Astrocyte (in vitro differentiated cells and primary cell): Measurements from ENCODE around the gene SNX30. TPM values are rescaled to one million over a fixed set of nuclear protein-coding genes. Genes with fewer than 3 reads are reported as not detected.

ENCODE experiments used
- DNase-seq: peaks from one replicate; pipeline ENCODE4 v3.0.0-alpha.2; 2010; ENCODE audit warnings: low read depth
- FAIRE-seq: peaks from 2 replicates; lab custom pipeline; 2011; peaks lifted over from hg19 to GRCh38; lab: Jason Lieb, UNC
- H2AFZ ChIP-seq: 2 replicates; pipeline ENCODE4 v1.6.0; 2012; ENCODE audit warnings: low read depth, low read length, inconsistent platforms
- H3K27ac ChIP-seq: 2 replicates; pipeline ENCODE4 v1.5.1; 2011; ENCODE audit warnings: low read depth, low read length, inconsistent platforms
- H3K27me3 ChIP-seq: 2 replicates; pipeline ENCODE4 v1.6.0; 2011; ENCODE audit warnings: low read length, inconsistent platforms; ENCODE audit not compliant: insufficient read depth
- H3K36me3 ChIP-seq: 2 replicates; pipeline ENCODE4 v1.5.1; 2011; ENCODE audit warnings: low read length, inconsistent platforms; ENCODE audit not compliant: insufficient read depth
- H3K4me1 ChIP-seq: 2 replicates; pipeline ENCODE4 v1.5.1; 2011; ENCODE audit warnings: low read length, inconsistent platforms; ENCODE audit not compliant: insufficient read depth
- H3K4me2 ChIP-seq: 2 replicates; pipeline ENCODE4 v1.6.0; 2012; ENCODE audit warnings: low read length, inconsistent platforms
- H3K4me3 ChIP-seq: 2 replicates; pipeline ENCODE4 v1.5.1; 2011; ENCODE audit warnings: low read depth, mild to moderate bottlenecking, low read length, inconsistent platforms; ENCODE audit not compliant: insufficient read depth
- H3K79me2 ChIP-seq: 2 replicates; pipeline ENCODE4 v1.6.0; 2012; ENCODE audit warnings: mild to moderate bottlenecking, low read length, inconsistent platforms; ENCODE audit not compliant: insufficient read depth
- H3K9ac ChIP-seq: 2 replicates; pipeline ENCODE4 v1.6.0; 2012; ENCODE audit warnings: mild to moderate bottlenecking, low read length, inconsistent platforms
- H3K9me3 ChIP-seq: 2 replicates; pipeline ENCODE4 v1.5.1; 2012; ENCODE audit warnings: low read depth, mild to moderate bottlenecking, low read length, inconsistent platforms; ENCODE audit not compliant: insufficient read depth
- H4K20me1 ChIP-seq: 2 replicates; pipeline ENCODE4 v1.6.0; 2012; ENCODE audit warnings: low read length, inconsistent platforms; ENCODE audit not compliant: insufficient read depth
- H3K27ac Mint-ChIP-seq: one replicate; pipeline ENCODE4 v1.8.0; 2021; ENCODE audit warnings: mild to moderate bottlenecking, mixed read lengths; ENCODE audit not compliant: unreplicated experiment
- H3K27me3 Mint-ChIP-seq: one replicate; pipeline ENCODE4 v1.8.0; 2021; ENCODE audit warnings: low read depth, mixed read lengths; ENCODE audit not compliant: unreplicated experiment
- H3K36me3 Mint-ChIP-seq: one replicate; pipeline ENCODE4 v1.8.0; 2021; ENCODE audit warnings: low read depth, mixed read lengths; ENCODE audit not compliant: unreplicated experiment
- H3K4me1 Mint-ChIP-seq: one replicate; pipeline ENCODE4 v1.8.0; 2021; ENCODE audit warnings: low read depth, mixed read lengths; ENCODE audit not compliant: unreplicated experiment
- H3K4me3 Mint-ChIP-seq: one replicate; pipeline ENCODE4 v1.8.0; 2021; ENCODE audit warnings: mild to moderate bottlenecking, moderate library complexity, mixed read lengths; ENCODE audit not compliant: unreplicated experiment
- H3K9me3 Mint-ChIP-seq: one replicate; pipeline ENCODE4 v1.8.0; 2021; ENCODE audit warnings: mild to moderate bottlenecking, mixed read lengths; ENCODE audit not compliant: unreplicated experiment
- CTCF ChIP-seq: IDR thresholded peaks from 2 replicates; pipeline ENCODE4 v1.5.1; 2011; ENCODE audit warnings: low read depth, mild to moderate bottlenecking, inconsistent platforms, low read length, moderate library complexity; ENCODE audit not compliant: insufficient read depth
- EZH2 ChIP-seq: IDR thresholded peaks from 2 replicates; pipeline ENCODE4 v1.6.1; 2012; ENCODE audit warnings: mild to moderate bottlenecking, low read length, inconsistent platforms; ENCODE audit not compliant: insufficient read depth
- total RNA-seq: library from RNA; stranded (reverse); gene quantifications from 2 replicates; pipeline ENCODE4 v1.2.1, GENCODE V29; 2021

SNX30 gene
- total RNA-seq, 1 donor from 2014 or later = 12.8 TPM

- Histone ChIP-seq H3K4me2 (no peak overlapping the region), H4K20me1 (no peaks in the 10 kb centered on the region), H3K79me2 (no peaks in the 10 kb centered on the region), H3K27ac (no peak overlapping the region), H3K4me1 (peaks cover 9% of the 10 kb centered on the region), H3K4me3 (no peak overlapping the region), H3K9me3 (no peaks in the 10 kb centered on the region), H2AFZ (no peak overlapping the region), H3K27me3 (no peaks in the 10 kb centered on the region), H3K9ac (no peak overlapping the region), H3K36me3 (no peaks in the 10 kb centered on the region)
- FAIRE-seq = no peak
- Mint-ChIP-seq H3K36me3 (peaks cover 20% of the 10 kb centered on the region), H3K27ac (no peak overlapping the region), H3K4me1 (peaks cover 7% of the 10 kb centered on the region), H3K27me3 (no peaks in the 10 kb centered on the region), H3K9me3 (peaks cover 7% of the 10 kb centered on the region), H3K4me3 (no peak overlapping the region)
- TF ChIP-seq EZH2 (no peak), CTCF (no peak)
- no peak for DNase-seq
Observed at GRCh38 chr9:112878752-112879151, 128.2 kb downstream of the SNX30 start.

GRCh38 chr9:112880650-112881049, 130.1 kb downstream of the SNX30 start:
- Mint-ChIP-seq H3K27ac (no peak overlapping the region), H3K36me3 (peaks cover 20% of the 10 kb centered on the region), H3K4me3 (no peak overlapping the region), H3K9me3 (peaks cover 7% of the 10 kb centered on the region), H3K27me3 (no peaks in the 10 kb centered on the region), H3K4me1 (peaks cover 13% of the 10 kb centered on the region)
- Histone ChIP-seq H3K27me3 (no peaks in the 10 kb centered on the region), H4K20me1 (no peaks in the 10 kb centered on the region), H3K4me2 (no peak overlapping the region), H3K79me2 (no peaks in the 10 kb centered on the region), H2AFZ (no peak overlapping the region), H3K9ac (no peak overlapping the region), H3K9me3 (no peaks in the 10 kb centered on the region), H3K4me1 (peaks cover 16% of the 10 kb centered on the region), H3K4me3 (no peak overlapping the region), H3K27ac (no peak overlapping the region), H3K36me3 (no peaks in the 10 kb centered on the region)
- no peak for DNase-seq
- no peak for FAIRE-seq
- TF ChIP-seq CTCF (no peak), EZH2 (no peak)

- no peak overlapping the region for H2AFZ ChIP-seq
Observed at GRCh38 chr9:112881331-112881730, 130.8 kb downstream of the SNX30 start.

More at GRCh38 chr9:112881331-112881730, 130.8 kb downstream of the SNX30 start:
- Histone ChIP-seq H4K20me1 (no peaks in the 10 kb centered on the region), H3K79me2 (no peaks in the 10 kb centered on the region), H3K4me2 (peak overlapping the region; percentile 15), H3K27me3 (no peaks in the 10 kb centered on the region), H3K4me1 (peaks cover 16% of the 10 kb centered on the region), H3K9ac (no peak overlapping the region), H3K9me3 (no peaks in the 10 kb centered on the region), H3K4me3 (no peak overlapping the region), H3K36me3 (no peaks in the 10 kb centered on the region), H3K27ac (no peak overlapping the region)
- Mint-ChIP-seq H3K27me3 (no peaks in the 10 kb centered on the region), H3K4me3 (no peak overlapping the region), H3K9me3 (peaks cover 6% of the 10 kb centered on the region), H3K4me1 (peaks cover 13% of the 10 kb centered on the region), H3K27ac (no peak overlapping the region), H3K36me3 (peaks cover 18% of the 10 kb centered on the region)
- no peak for FAIRE-seq
- peak; percentile 90 for DNase-seq
- TF ChIP-seq CTCF (no peak), EZH2 (no peak)
